ENCODE results near the gene CCR9.

DNA sequence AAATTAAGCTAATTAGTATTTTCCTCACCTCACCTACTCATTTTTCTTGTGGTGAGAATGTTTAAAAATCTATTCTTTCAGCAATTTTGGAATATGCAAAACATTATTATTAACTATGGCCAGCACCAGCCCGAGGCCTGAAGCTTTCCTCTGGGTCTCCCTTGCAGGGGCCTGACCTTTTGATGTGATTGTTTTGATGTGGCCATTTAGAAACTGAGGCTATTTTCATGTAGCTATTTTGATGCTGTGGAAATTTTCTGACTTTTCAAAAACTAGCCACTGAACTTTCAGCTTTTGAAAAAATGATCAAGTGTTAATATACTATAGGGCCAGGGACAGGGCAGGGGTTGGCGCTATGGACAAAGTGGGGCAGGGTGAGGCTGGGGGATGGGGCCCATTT is 8.2 kb upstream of the CCR9 start:
- no peak for TF ChIP-seq RAD21 (conservative IDR thresholded peaks at IDR 0.05)
- no peak for TF ChIP-seq EP300 (conservative IDR thresholded peaks at IDR 0.05; ENCODE audit: poor library complexity, severe bottlenecking)
- TF ChIP-seq EZH2 (IDR thresholded peaks at IDR 0.05; ENCODE audit: borderline replicate concordance, insufficient read depth, low read length, poor library complexity, severe bottlenecking): no peak
- TF ChIP-seq, protein P1, sequence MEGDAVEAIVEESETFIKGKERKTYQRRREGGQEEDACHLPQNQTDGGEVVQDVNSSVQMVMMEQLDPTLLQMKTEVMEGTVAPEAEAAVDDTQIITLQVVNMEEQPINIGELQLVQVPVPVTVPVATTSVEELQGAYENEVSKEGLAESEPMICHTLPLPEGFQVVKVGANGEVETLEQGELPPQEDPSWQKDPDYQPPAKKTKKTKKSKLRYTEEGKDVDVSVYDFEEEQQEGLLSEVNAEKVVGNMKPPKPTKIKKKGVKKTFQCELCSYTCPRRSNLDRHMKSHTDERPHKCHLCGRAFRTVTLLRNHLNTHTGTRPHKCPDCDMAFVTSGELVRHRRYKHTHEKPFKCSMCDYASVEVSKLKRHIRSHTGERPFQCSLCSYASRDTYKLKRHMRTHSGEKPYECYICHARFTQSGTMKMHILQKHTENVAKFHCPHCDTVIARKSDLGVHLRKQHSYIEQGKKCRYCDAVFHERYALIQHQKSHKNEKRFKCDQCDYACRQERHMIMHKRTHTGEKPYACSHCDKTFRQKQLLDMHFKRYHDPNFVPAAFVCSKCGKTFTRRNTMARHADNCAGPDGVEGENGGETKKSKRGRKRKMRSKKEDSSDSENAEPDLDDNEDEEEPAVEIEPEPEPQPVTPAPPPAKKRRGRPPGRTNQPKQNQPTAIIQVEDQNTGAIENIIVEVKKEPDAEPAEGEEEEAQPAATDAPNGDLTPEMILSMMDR (IDR thresholded peaks at IDR 0.05; ENCODE audit: poor library complexity, severe bottlenecking): no peak
